CD4-positive, alpha-beta T cell treated with Interleukin-17A for 1 hour (primary cell): Measurements from ENCODE around the gene ZNF565.
"Not testable (repeated sequence)": the region's sequence is repeated elsewhere in the genome, so short reads cannot be mapped to it uniquely, and the experiment has no call there.

ENCODE experiments used
- DNase-seq: peaks from one replicate; pipeline ENCODE4 v3.0.0-alpha.2; 2020

ZNF565 gene

GRCh38 chr19:36149673-36150406 is 64.6 kb downstream of the ZNF565 start:
- DNase-seq, result no peak

- DNase-seq, result no peak
Observed at GRCh38 chr19:36144624-36145023, 69.8 kb downstream of the ZNF565 start.

GRCh38 chr19:36142496-36142895 is 72.0 kb downstream of the ZNF565 start:
- DNase-seq, result no peak

GRCh38 chr19:36142046-36142445 is 72.4 kb downstream of the ZNF565 start:
- no peak for DNase-seq

- DNase-seq, result peak; percentile 95
Observed at GRCh38 chr19:36141039-36141927, 73.2 kb downstream of the ZNF565 start.

GRCh38 chr19:36140304-36141038 is 74.0 kb downstream of the ZNF565 start:
- no peak for DNase-seq

GRCh38 chr19:36139473-36140303 is 74.8 kb downstream of the ZNF565 start, which contains the start of gene CAPNS1:
CAPNS1 (plus strand) TSS chr19:36140066; CDS start chr19:36141012, 946 bp downstream.
- DNase-seq, result peak; percentile 93

- DNase-seq, result no peak
Observed at GRCh38 chr19:36139120-36139472, 75.4 kb downstream of the ZNF565 start.

GRCh38 chr19:36136964-36137686 is 77.3 kb downstream of the ZNF565 start:
- DNase-seq, result no peak

- not testable (repeated sequence) for DNase-seq
Observed at GRCh38 chr19:36134867-36135266, 79.6 kb downstream of the ZNF565 start.
